Sigmoid colon (tissue), 7 donors: ENCODE data around the gene MRPS27. TPM values are rescaled to one million over a fixed set of nuclear protein-coding genes. Genes with fewer than 3 reads are reported as not detected.

Experiments
- DNase-seq: peaks from one replicate; pipeline ENCODE4 v3.0.0-alpha.2; 2019
- H3K27ac ChIP-seq, 4 donors: fragments of 200-600 bp; sonication (generic); one replicate each; pipeline ENCODE4 v1.5.1; 2016 to 2019; ENCODE audit warnings: mild to moderate bottlenecking in 1 of 4
- H3K27me3 ChIP-seq, 3 donors: fragments of 200-600 bp; sonication (generic); one replicate each; pipeline ENCODE4 v1.5.1; 2019; ENCODE audit warnings: mild to moderate bottlenecking in 1 of 3
- H3K36me3 ChIP-seq, 4 donors: fragments of 200-600 bp; sonication (generic); one replicate each; pipeline ENCODE4 v1.5.1; 2016 to 2019
- H3K4me1 ChIP-seq, 4 donors: fragments of 200-600 bp; sonication (generic); one replicate each; pipeline ENCODE4 v1.5.1; 2017 to 2019
- H3K4me3 ChIP-seq, 4 donors: fragments of 200-600 bp; sonication (generic); one replicate each; pipeline ENCODE4 v1.5.1; 2017 to 2019; ENCODE audit warnings: mild to moderate bottlenecking in 2 of 4, moderate library complexity in 1 of 4
- H3K9me3 ChIP-seq, 4 donors: fragments of 200-600 bp in 3 of 4; sonication (generic) in 3 of 4; one replicate each; pipeline versions ENCODE4 v1.5.1 to v1.6.1; 2013 to 2019
- CTCF ChIP-seq, 4 experiments: fragments of 450-650 bp in 3 of 4; fragments of 200-600 bp in 1 of 4; IDR thresholded peaks; one replicate each; pipeline ENCODE4 v1.5.1; 2016 to 2019; ENCODE audit warnings: antibody characterized with exemption in 4 of 4, mild to moderate bottlenecking in 3 of 4, moderate library complexity in 2 of 4
- EP300 ChIP-seq, 4 donors: sonication (generic); formaldehyde crosslinking; IDR thresholded peaks; one replicate each; pipeline ENCODE4 v1.6.1; 2017; ENCODE audit warnings: antibody characterized with exemption in 4 of 4
- POLR2A ChIP-seq, 2 donors: fragments of 450-650 bp; IDR thresholded peaks; one replicate each; pipeline ENCODE4 v1.6.1; 2016; ENCODE audit warnings: antibody characterized with exemption in 2 of 2, mild to moderate bottlenecking in 2 of 2, moderate library complexity in 2 of 2
- POLR2AphosphoS5 ChIP-seq, 4 donors: sonication (generic); formaldehyde crosslinking; IDR thresholded peaks; one replicate each; pipeline ENCODE4 v1.6.1; 2017; ENCODE audit warnings: antibody characterized with exemption in 4 of 4
- WGBS, 2 donors: extraction: QIAGEN DNeasy Blood & Tissue Kit; methylation state at CpG; one replicate each; pipeline ENCODE4 v1.1.7; 2013; 5-methylcytosine and 5-hydroxymethylcytosine counted together
- intact Hi-C: fragments of 100-400 bp; cut with DNase I; formaldehyde crosslinking; loops from one replicate; pipeline ENCODE4 v1.15.1; 2023
- polyA plus RNA-seq, 3 donors: library from polyadenylated mRNA; stranded (reverse); fragments of 200-250 nt; gene quantifications; one replicate each; pipeline ENCODE4 v1.2.3, GENCODE V29; 2013
- total RNA-seq, 4 donors: library from RNA; depleted of rRNA; stranded (reverse); fragments of >200 nt; gene quantifications; one replicate each; pipeline ENCODE4 v1.1.0, GENCODE V29; 2016
- donor health status: healthy with polysubstance abuse.
- donor health status: Bipolar disorder and iron deficiency.
- donor health status: healthy.

Gene MRPS27
- total and polyA plus RNA-seq, 7 donors: 23.1 to 64.0 (median 44.8) TPM

- peaks cover 0 to 41% (median 23%) of the 10 kb centered on the region in 4 donors for H3K4me1 ChIP-seq
- WGBS, 2 donors: 86 to 87% methylated on average over 7 of the region's 7 CpGs
These were observed 136.9 kb downstream of the MRPS27 start for GRCh38 chr5:72183101-72183520.

GRCh38 chr5:72182686-72183085, 137.4 kb downstream of the MRPS27 start:
- Histone ChIP-seq H3K4me3 (no peak overlapping the region), H3K4me1 (peaks cover 0 to 41% (median 23%) of the 10 kb centered on the region in 4 donors), H3K9me3 (no peaks in the 10 kb centered on the region), H3K27me3 (no peaks in the 10 kb centered on the region), H3K27ac (no peak overlapping the region), H3K36me3 (peaks cover 0 to 29% (median 3%) of the 10 kb centered on the region in 4 donors)
- TF ChIP-seq POLR2AphosphoS5 (IDR thresholded peaks at IDR 0.05): no peak
- TF ChIP-seq POLR2A (IDR thresholded peaks at IDR 0.05): no peak
- no peak for TF ChIP-seq EP300 (IDR thresholded peaks at IDR 0.05)
- no peak for TF ChIP-seq CTCF (IDR thresholded peaks at IDR 0.05)
- intact Hi-C loops: no loop called here
- DNase-seq: no peak
- 89 to 90% methylated on average over 7 of the region's 7 CpGs for WGBS, 2 donors

More at GRCh38 chr5:72183101-72183520, 136.9 kb downstream of the MRPS27 start:
- peaks cover 0 to 29% (median 6%) of the 10 kb centered on the region in 4 donors for H3K36me3 ChIP-seq
- no peaks in the 10 kb centered on the region for H3K27me3 ChIP-seq
- TF ChIP-seq EP300 (IDR thresholded peaks at IDR 0.05) (no peak), POLR2A (IDR thresholded peaks at IDR 0.05) (no peak), POLR2AphosphoS5 (IDR thresholded peaks at IDR 0.05) (no peak), CTCF (IDR thresholded peaks at IDR 0.05) (no peak)
- no peak overlapping the region for H3K27ac ChIP-seq
- H3K4me3 ChIP-seq: no peak overlapping the region
- H3K9me3 ChIP-seq: no peaks in the 10 kb centered on the region
- intact Hi-C loops: no loop called here
- no peak for DNase-seq

- Histone ChIP-seq H3K4me1 (peaks cover 0 to 37% (median 23%) of the 10 kb centered on the region in 4 donors), H3K27ac (peak overlapping the region in 2 of 4 donors; percentile 76 to 85), H3K27me3 (no peaks in the 10 kb centered on the region), H3K36me3 (peaks cover 0 to 16% (median 3%) of the 10 kb centered on the region in 4 donors), H3K9me3 (no peaks in the 10 kb centered on the region), H3K4me3 (peak overlapping the region in 1 of 4 donors; percentile 44)
- TF ChIP-seq POLR2AphosphoS5 (IDR thresholded peaks at IDR 0.05) (no peak), EP300 (IDR thresholded peaks at IDR 0.05) (no peak), CTCF (IDR thresholded peaks at IDR 0.05) (no peak), POLR2A (IDR thresholded peaks at IDR 0.05) (no peak)
- 66 to 88% methylated on average over 4 of the region's 4 CpGs for whole genome bisulfite sequencing, 2 donors
- no peak for DNase-seq
- intact Hi-C loops: no loop called here
These were observed 139.1 kb downstream of the MRPS27 start for GRCh38 chr5:72180925-72181324.

- Histone ChIP-seq H3K9me3 (no peaks in the 10 kb centered on the region), H3K36me3 (peaks cover 0 to 9% (median 3%) of the 10 kb centered on the region in 4 donors), H3K4me1 (peaks cover 0 to 34% (median 23%) of the 10 kb centered on the region in 4 donors), H3K27me3 (no peaks in the 10 kb centered on the region), H3K27ac (peak overlapping the region; percentile 66 to 85 (median 71)), H3K4me3 (peak overlapping the region; percentile 15 to 44 (median 36))
- no peak for DNase-seq
- no peak for TF ChIP-seq CTCF (IDR thresholded peaks at IDR 0.05)
- TF ChIP-seq POLR2A (IDR thresholded peaks at IDR 0.05): no peak
- TF ChIP-seq EP300 (IDR thresholded peaks at IDR 0.05): no peak
- no peak for TF ChIP-seq POLR2AphosphoS5 (IDR thresholded peaks at IDR 0.05)
- 80 to 86% methylated on average over 11 of the region's 11 CpGs for WGBS, 2 donors
- intact Hi-C loops: no loop called here
These were observed 140.1 kb downstream of the MRPS27 start for GRCh38 chr5:72179816-72180440.
